Endothelial cell of umbilical vein (primary cell): ENCODE measurements around the gene SMG5. TPM values are rescaled to one million over a fixed set of nuclear protein-coding genes. Genes with fewer than 3 reads are reported as not detected.

Experiments used
- BruUV-seq: library from RNA; stranded (reverse); fragments of 400-500 nt; replicated peaks from 2 replicates; lab custom pipeline; 2021; lab: Mats Ljungman, UMichigan
- CTCF ChIA-PET: fragments of 300-600, 350-600 bp; sonication (Branson Sonifier 250); formaldehyde crosslinking; loops from one replicate; lab custom pipeline; 2021; ENCODE audit warnings: antibody characterized with exemption, inconsistent platforms; lab: Charles Lee
- POLR2A ChIA-PET: fragments of 300-600, 350-600 bp; sonication (Branson Sonifier 250); formaldehyde crosslinking; loops from one replicate; lab custom pipeline; 2021; ENCODE audit warnings: antibody characterized with exemption, inconsistent platforms; lab: Charles Lee
- DNase-seq: peaks from one replicate; pipeline ENCODE4 v3.0.0-alpha.2; 2011; ENCODE audit warnings: low read depth, low spot score
- FAIRE-seq: peaks from 2 replicates; lab custom pipeline; 2011; peaks lifted over from hg19 to GRCh38; lab: Jason Lieb, UNC
- H2AFZ ChIP-seq: 2 replicates; pipeline ENCODE4 v1.6.0; 2012; ENCODE audit warnings: low read depth, low read length, control low read depth, inconsistent platforms
- H3K27ac ChIP-seq: 2 replicates; pipeline ENCODE4 v1.5.1; 2011; ENCODE audit warnings: low read depth, mild to moderate bottlenecking, control low read depth, low read length, moderate library complexity; ENCODE audit not compliant: insufficient read depth
- H3K27me3 ChIP-seq, 2 experiments: 2 replicates each; pipeline versions ENCODE4 v1.6.0 to v1.6.1; 2011; ENCODE audit warnings: low read length in 2 of 2, mixed read lengths in 1 of 2; ENCODE audit not compliant: control insufficient read depth in 2 of 2, insufficient read depth in 2 of 2
- H3K36me3 ChIP-seq, 2 experiments: 2 replicates in 1 of 2; 3 replicates in 1 of 2; pipeline ENCODE4 v1.5.1; 2011; ENCODE audit warnings: low read length in 2 of 2, mild to moderate bottlenecking in 1 of 2, moderate library complexity in 1 of 2; ENCODE audit not compliant: control insufficient read depth in 2 of 2, insufficient read depth in 2 of 2; ENCODE audit errors: extremely low read depth in 1 of 2
- H3K4me1 ChIP-seq: 3 replicates; pipeline ENCODE4 v1.5.1; 2011; ENCODE audit warnings: mild to moderate bottlenecking, low read length; ENCODE audit not compliant: control insufficient read depth, insufficient read depth; ENCODE audit errors: extremely low read depth
- H3K4me2 ChIP-seq: 2 replicates; pipeline ENCODE4 v1.6.1; 2011; ENCODE audit warnings: low read length, control low read depth, mixed read lengths; ENCODE audit not compliant: insufficient read depth
- H3K4me3 ChIP-seq, 3 experiments: fragments of 200-600 bp in 1 of 3; sonication (generic), shearing (Covaris generic) in 1 of 3; replicated peaks in 1 of 3; 2 replicates each; pipeline ENCODE4 v1.5.1; 2011 to 2016; ENCODE audit warnings: control low read depth in 3 of 3, low read length in 3 of 3, mild to moderate bottlenecking in 2 of 3, inconsistent platforms in 1 of 3, low read depth in 1 of 3, moderate library complexity in 1 of 3; ENCODE audit not compliant: insufficient read depth in 1 of 3
- H3K79me2 ChIP-seq: 2 replicates; pipeline ENCODE4 v1.6.0; 2012; ENCODE audit warnings: low read length, inconsistent platforms; ENCODE audit not compliant: control insufficient read depth, insufficient read depth
- H3K9ac ChIP-seq: replicated peaks from 2 replicates; pipeline ENCODE3; 2011; ENCODE audit warnings: low read length, control low read depth; ENCODE audit not compliant: insufficient read depth; ENCODE audit errors: extremely low read depth
- H3K9me1 ChIP-seq: replicated peaks from 3 replicates; pipeline ENCODE4 v1.6.0; 2011; ENCODE audit warnings: mild to moderate bottlenecking, low read length; ENCODE audit not compliant: control insufficient read depth, insufficient read depth; ENCODE audit errors: extremely low read depth
- H3K9me3 ChIP-seq: replicated peaks from 2 replicates; pipeline ENCODE4 v1.5.1; 2012; ENCODE audit warnings: low read length, inconsistent platforms; ENCODE audit not compliant: control insufficient read depth, insufficient read depth
- H4K20me1 ChIP-seq: replicated peaks from 2 replicates; pipeline ENCODE3; 2011; ENCODE audit warnings: mild to moderate bottlenecking, low read length; ENCODE audit not compliant: control insufficient read depth, insufficient read depth; ENCODE audit errors: extremely low read depth
- CTCF ChIP-seq, 2 donors: IDR thresholded peaks; 1 replicate in 1 of 2; 2 replicates in 1 of 2; pipeline ENCODE4 v1.5.1; 2011; ENCODE audit warnings: low read length in 2 of 2, mild to moderate bottlenecking in 2 of 2, moderate library complexity in 2 of 2, control low read depth in 1 of 2, inconsistent platforms in 1 of 2, low read depth in 1 of 2; ENCODE audit not compliant: insufficient read depth in 1 of 2; ENCODE audit errors: extremely low read depth in 1 of 2
- EZH2 ChIP-seq: IDR thresholded peaks from 2 replicates; pipeline ENCODE4 v1.6.1; 2012; ENCODE audit warnings: borderline replicate concordance, low read depth, mild to moderate bottlenecking, moderate library complexity, low read length, inconsistent platforms; ENCODE audit not compliant: severe bottlenecking
- FOS ChIP-seq: IDR thresholded peaks from 2 replicates; pipeline ENCODE4 v1.6.1; 2011; ENCODE audit warnings: mild to moderate bottlenecking, low read length, moderate library complexity, borderline replicate concordance; ENCODE audit not compliant: insufficient read depth
- GATA2 ChIP-seq: IDR thresholded peaks from 2 replicates; pipeline ENCODE4 v1.7.0; 2011; ENCODE audit warnings: low read depth, mild to moderate bottlenecking, moderate library complexity, mixed read lengths, low read length; ENCODE audit not compliant: insufficient read length, insufficient read depth
- JUN ChIP-seq: IDR thresholded peaks from 2 replicates; pipeline ENCODE4 v1.6.1; 2011; ENCODE audit warnings: borderline replicate concordance, low read depth; ENCODE audit not compliant: insufficient read length, insufficient read depth
- MYC ChIP-seq: IDR thresholded peaks from one replicate; pipeline ENCODE4 v1.6.1; 2011; ENCODE audit warnings: mild to moderate bottlenecking, low read depth, low read length
- POLR2A ChIP-seq: IDR thresholded peaks from 2 replicates; pipeline ENCODE4 v1.6.1; 2012; ENCODE audit warnings: low read depth, mild to moderate bottlenecking, control low read depth, low read length
- POLR2AphosphoS5 ChIP-seq: IDR thresholded peaks from 2 replicates; pipeline ENCODE4 v1.6.1; 2012; ENCODE audit warnings: low read depth, mild to moderate bottlenecking, control low read depth, low read length, moderate library complexity; ENCODE audit not compliant: insufficient read depth
- dilution Hi-C: fragments of 300-500 bp; cut with MboI; formaldehyde crosslinking; loops from one replicate; pipeline ENCODE4 v1.15.0; 2019; ENCODE audit warnings: low sequenced_read_pairs; ENCODE audit not compliant: extremely low pct_ligation_motif_present
- intact Hi-C: fragments of 100-400 bp; cut with micrococcal nuclease; formaldehyde crosslinking; loops from one replicate; pipeline ENCODE4 v1.10.0; 2022
- polyA plus RNA-seq, 4 experiments: library from polyadenylated mRNA; depleted of rRNA in 3 of 4; stranded (reverse) in 3 of 4; unstranded in 1 of 4; fragments of >200 nt; gene quantifications; 2 replicates each; pipeline versions ENCODE4 v1.2.1 to v1.2.3, GENCODE V29; 2011 to 2012; ENCODE audit warnings: missing spikeins in 1 of 4
- total RNA-seq: library from RNA; stranded (reverse); gene quantifications from 2 replicates; pipeline ENCODE4 v1.2.3, GENCODE V29; 2021
- TF ChIP-seq, protein P1 (sequence below): IDR thresholded peaks from 2 replicates; pipeline ENCODE4 v1.6.1; 2011; ENCODE audit not compliant: insufficient read depth, insufficient read length

The SMG5 gene
- total and polyA plus RNA-seq, 2 donors (not counting 3 experiments of a cell fraction or from before 2014, with no cell fraction given) = 37.4 to 82.6 TPM

- CTCF ChIA-PET = interaction anchor here (1.2 to 3.2 kb wide), 2 partner anchors 11 to 13 kb away, joined by 3 to 12 read pairs; partner anchors contain the start of gene GLMP
- Histone ChIP-seq H4K20me1 (no peaks in the 10 kb centered on the region), H3K36me3 (peaks cover 18 to 21% of the 10 kb centered on the region in 2 experiments), H3K79me2 (no peaks in the 10 kb centered on the region), H3K4me1 (no peaks in the 10 kb centered on the region), H3K9me1 (no peaks in the 10 kb centered on the region), H2AFZ (no peak overlapping the region), H3K9me3 (no peaks in the 10 kb centered on the region), H3K4me3 (no peak overlapping the region), H3K27ac (no peak overlapping the region), H3K4me2 (no peak overlapping the region), H3K27me3 (no peaks in the 10 kb centered on the region), H3K9ac (no peak overlapping the region)
- TF ChIP-seq POLR2AphosphoS5 (no peak), CTCF (IDR thresholded peaks at IDR 0.05; ENCODE audit: extremely low read depth in 1 of 2, insufficient read depth in 1 of 2, low read depth in 1 of 2, low read length in 2 of 2) (no peak), FOS (peak; percentile 39), JUN (peak; percentile 31)
- no peak for FAIRE-seq
- POLR2A ChIA-PET = no interaction called here
- peak; percentile 16 for DNase-seq
- no TSS peak for BruUV-seq
- intact Hi-C loops = loop anchor here (1.0 kb wide), 1 partner anchor 10 kb away; no protein-coding TSS in a partner anchor
- dilution Hi-C loops = no loop called here
Measured at GRCh38 chr1:156308078-156308477, 25.5 kb upstream of the SMG5 start.

DNA sequence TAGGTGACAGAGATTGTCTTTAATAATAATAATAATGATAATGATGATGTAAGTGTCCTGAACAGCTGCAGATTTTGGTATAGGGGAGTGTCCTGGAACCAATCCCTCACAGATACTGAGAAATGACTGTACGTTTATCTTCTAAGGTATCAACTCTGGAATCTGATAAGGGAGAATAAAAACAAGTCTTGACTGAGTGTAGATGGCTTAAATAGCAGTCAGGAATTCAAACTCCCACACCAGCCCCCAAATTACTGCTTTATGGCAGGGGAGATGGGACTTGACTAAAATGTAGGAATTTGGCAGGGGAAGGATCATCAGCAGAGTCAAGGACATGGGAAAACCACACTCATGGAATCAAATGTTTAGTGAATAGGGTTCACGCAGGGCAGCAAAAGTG is 22.6 kb upstream of the SMG5 start:
- Histone ChIP-seq H3K9me1 (no peaks in the 10 kb centered on the region), H3K79me2 (no peaks in the 10 kb centered on the region), H3K4me2 (no peak overlapping the region), H3K9ac (no peak overlapping the region), H3K9me3 (no peaks in the 10 kb centered on the region), H3K27ac (no peak overlapping the region), H3K4me1 (no peaks in the 10 kb centered on the region), H2AFZ (no peak overlapping the region), H3K4me3 (no peak overlapping the region), H3K27me3 (no peaks in the 10 kb centered on the region), H4K20me1 (no peaks in the 10 kb centered on the region), H3K36me3 (peaks cover 8 to 9% of the 10 kb centered on the region in 2 experiments)
- BruUV-seq = no TSS peak
- POLR2A ChIA-PET = no interaction called here
- FAIRE-seq (no peak), DNase-seq (no peak)
- intact Hi-C loops = no loop called here
- TF ChIP-seq EZH2 = no peak
- TF ChIP-seq JUN = no peak
- TF ChIP-seq MYC = no peak
- no peak for TF ChIP-seq FOS
- no peak for TF ChIP-seq CTCF (IDR thresholded peaks at IDR 0.05; ENCODE audit: extremely low read depth in 1 of 2, insufficient read depth in 1 of 2, low read depth in 1 of 2, low read length in 2 of 2)
- TF ChIP-seq GATA2 = no peak
- no peak for TF ChIP-seq POLR2A
- TF ChIP-seq, protein P1, sequence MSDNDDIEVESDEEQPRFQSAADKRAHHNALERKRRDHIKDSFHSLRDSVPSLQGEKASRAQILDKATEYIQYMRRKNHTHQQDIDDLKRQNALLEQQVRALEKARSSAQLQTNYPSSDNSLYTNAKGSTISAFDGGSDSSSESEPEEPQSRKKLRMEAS = no peak
- no peak for TF ChIP-seq POLR2AphosphoS5
- CTCF ChIA-PET = interaction anchor here (1.1 kb wide), 1 partner anchor 15 kb away, joined by 3 read pairs; no protein-coding TSS in a partner anchor
- dilution Hi-C loops = no loop called here
